ENCODE results near the gene PARVA. TPM values are rescaled to one million over a fixed set of nuclear protein-coding genes. Genes with fewer than 3 reads are reported as not detected.

PARVA gene
- total and polyA plus RNA-seq, 3 experiments from 2014 or later = 0.07 to 0.59 (median 0.18) TPM

DNA sequence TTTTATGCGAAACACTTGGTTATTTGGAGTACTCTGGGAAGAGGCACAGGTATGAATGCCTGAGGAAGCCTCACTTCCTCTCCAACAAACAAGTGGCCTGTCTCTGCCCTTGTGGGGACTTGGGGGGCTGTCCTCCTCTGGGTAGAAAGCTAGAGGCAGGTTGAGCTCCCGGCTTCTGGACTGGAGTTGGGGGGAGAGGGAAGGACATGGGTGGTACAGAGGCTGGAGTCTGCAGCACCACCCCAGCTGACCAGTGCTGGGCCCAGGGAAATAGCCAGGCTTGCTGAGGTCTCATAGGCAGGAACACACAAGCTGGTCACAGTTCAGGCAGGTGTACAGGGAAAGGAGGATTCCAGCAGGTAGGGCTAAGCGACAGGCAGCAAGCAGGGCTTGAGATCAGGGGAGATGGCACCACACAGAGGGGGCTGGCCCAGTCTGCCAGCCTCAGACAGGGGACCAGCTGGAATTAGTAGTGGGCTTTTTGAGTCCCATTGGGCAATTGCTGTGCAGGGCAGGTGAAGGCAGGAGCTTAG is 161.6 kb downstream of the PARVA start:
- Histone ChIP-seq H3K36me3 (ENCODE audit: insufficient read depth, low read length) (no peaks in the 10 kb centered on the region), H3K4me3 (ENCODE audit: low read length) (no peak overlapping the region), H3K4me1 (ENCODE audit: insufficient read depth, low read length) (no peaks in the 10 kb centered on the region), H3K27me3 (ENCODE audit: insufficient read depth, low read length, poor library complexity, severe bottlenecking) (no peaks in the 10 kb centered on the region), H3K9me3 (ENCODE audit: low read length) (no peaks in the 10 kb centered on the region), H3K27ac (ENCODE audit: low read depth, low read length) (no peak overlapping the region)
- no peak for DNase-seq
- Mint-ChIP-seq H3K4me1 (no peaks in the 10 kb centered on the region), H3K27me3 (peaks cover 2 to 34% of the 10 kb centered on the region in 2 donors), H3K27ac (peak overlapping the region in 1 of 8 donors; percentile 64), H3K9me3 (no peaks in the 10 kb centered on the region), H3K36me3 (no peaks in the 10 kb centered on the region), H3K4me3 (no peak overlapping the region)
- ChIA-PET CTCF (no interaction called here), POLR2A (no interaction called here)

DNA sequence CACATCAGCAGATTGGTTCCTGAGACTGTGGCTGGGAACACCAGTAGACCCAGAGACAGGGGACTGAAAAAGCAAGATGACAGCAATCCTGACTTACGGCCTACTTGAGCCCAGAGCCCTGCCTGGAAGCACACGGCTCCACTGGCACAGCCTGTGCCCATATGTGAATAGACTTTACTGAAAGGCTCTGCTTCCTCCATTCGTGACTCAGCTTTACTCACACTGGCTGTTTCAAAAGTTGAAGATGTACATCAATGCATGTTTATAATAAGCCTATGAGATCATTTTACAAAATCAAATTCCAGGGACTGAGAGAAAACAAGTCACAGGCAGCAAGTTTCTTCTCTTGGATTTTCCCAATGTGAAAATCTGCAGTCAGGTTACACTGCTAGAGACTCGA is 162.2 kb downstream of the PARVA start:
- Mint-ChIP-seq H3K4me3 (no peak overlapping the region), H3K27ac (no peak overlapping the region), H3K4me1 (no peaks in the 10 kb centered on the region), H3K36me3 (no peaks in the 10 kb centered on the region), H3K27me3 (peaks cover 2 to 34% of the 10 kb centered on the region in 2 donors), H3K9me3 (no peaks in the 10 kb centered on the region)
- ChIA-PET POLR2A (no interaction called here), CTCF (no interaction called here)
- H3K27me3 ChIP-seq (ENCODE audit: insufficient read depth, low read length, poor library complexity, severe bottlenecking) = no peaks in the 10 kb centered on the region
- H3K9me3 ChIP-seq (ENCODE audit: low read length) = no peaks in the 10 kb centered on the region
- no peaks in the 10 kb centered on the region for H3K36me3 ChIP-seq (ENCODE audit: insufficient read depth, low read length)
- no peak overlapping the region for H3K4me3 ChIP-seq (ENCODE audit: low read length)
- no peaks in the 10 kb centered on the region for H3K4me1 ChIP-seq (ENCODE audit: insufficient read depth, low read length)
- no peak for DNase-seq
- H3K27ac ChIP-seq (ENCODE audit: low read depth, low read length) = no peak overlapping the region

- peaks cover 2 to 34% of the 10 kb centered on the region in 2 donors for H3K27me3 Mint-ChIP-seq
- POLR2A ChIA-PET = no interaction called here
- no peaks in the 10 kb centered on the region for H3K4me1 ChIP-seq (ENCODE audit: insufficient read depth, low read length)
- DNase-seq = no peak
- no peaks in the 10 kb centered on the region for H3K27me3 ChIP-seq (ENCODE audit: insufficient read depth, low read length, poor library complexity, severe bottlenecking)
- H3K9me3 ChIP-seq (ENCODE audit: low read length) = no peaks in the 10 kb centered on the region
- no peak overlapping the region for H3K4me3 ChIP-seq (ENCODE audit: low read length)
- H3K27ac ChIP-seq (ENCODE audit: low read depth, low read length) = no peak overlapping the region
- H3K36me3 ChIP-seq (ENCODE audit: insufficient read depth, low read length) = no peaks in the 10 kb centered on the region
- H3K4me1 Mint-ChIP-seq = no peaks in the 10 kb centered on the region
- H3K27ac Mint-ChIP-seq = no peak overlapping the region
- H3K4me3 Mint-ChIP-seq = no peak overlapping the region
- CTCF ChIA-PET = no interaction called here
- H3K9me3 Mint-ChIP-seq = no peaks in the 10 kb centered on the region
- no peaks in the 10 kb centered on the region for H3K36me3 Mint-ChIP-seq
Observed at GRCh38 chr11:12540075-12540680, 162.8 kb downstream of the PARVA start.

- CTCF ChIA-PET = no interaction called here
- DNase-seq = no peak
- H3K4me1 ChIP-seq (ENCODE audit: insufficient read depth, low read length) = no peaks in the 10 kb centered on the region
- Mint-ChIP-seq H3K4me3 (no peak overlapping the region), H3K4me1 (no peaks in the 10 kb centered on the region), H3K27ac (no peak overlapping the region), H3K36me3 (no peaks in the 10 kb centered on the region), H3K9me3 (no peaks in the 10 kb centered on the region), H3K27me3 (peaks cover 2 to 30% of the 10 kb centered on the region in 2 donors)
- H3K36me3 ChIP-seq (ENCODE audit: insufficient read depth, low read length) = no peaks in the 10 kb centered on the region
- no peak overlapping the region for H3K4me3 ChIP-seq (ENCODE audit: low read length)
- H3K9me3 ChIP-seq (ENCODE audit: low read length) = no peaks in the 10 kb centered on the region
- no peaks in the 10 kb centered on the region for H3K27me3 ChIP-seq (ENCODE audit: insufficient read depth, low read length, poor library complexity, severe bottlenecking)
- POLR2A ChIA-PET = no interaction called here
- no peak overlapping the region for H3K27ac ChIP-seq (ENCODE audit: low read depth, low read length)
Observed at GRCh38 chr11:12540913-12541582, 163.7 kb downstream of the PARVA start.

DNA sequence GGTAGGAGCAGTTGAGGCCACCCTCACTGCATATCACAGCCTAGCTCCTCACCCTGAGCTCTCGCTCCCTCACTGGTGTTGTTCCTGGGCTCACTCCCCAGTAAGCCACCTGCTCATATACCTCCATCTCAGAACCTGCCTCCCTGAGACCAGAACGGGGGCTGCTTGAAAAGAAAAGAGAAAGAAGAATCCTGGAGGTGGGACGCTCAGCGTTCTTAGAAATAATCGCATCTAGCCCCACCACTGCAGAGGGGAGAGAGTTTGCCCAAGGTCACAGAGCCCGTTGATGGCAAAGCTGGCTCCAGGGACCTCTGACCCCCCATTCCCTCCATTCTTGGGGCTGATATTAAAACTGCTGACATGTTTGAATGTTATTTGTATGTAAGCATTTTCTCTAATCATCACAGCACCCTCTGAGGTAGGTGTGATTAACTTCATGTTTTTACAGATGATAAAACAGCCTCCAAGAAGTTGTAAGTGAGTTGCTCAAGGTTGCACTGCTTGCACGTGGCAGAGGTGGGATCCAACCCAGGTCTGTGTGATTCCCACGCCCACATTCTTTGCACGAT is 164.3 kb downstream of the PARVA start:
- H3K4me1 Mint-ChIP-seq = no peaks in the 10 kb centered on the region
- no peak overlapping the region for H3K4me3 Mint-ChIP-seq
- no peaks in the 10 kb centered on the region for H3K36me3 Mint-ChIP-seq
- H3K27me3 Mint-ChIP-seq = peaks cover 2 to 25% of the 10 kb centered on the region in 2 donors
- POLR2A ChIA-PET = no interaction called here
- H3K27ac Mint-ChIP-seq = no peak overlapping the region
- DNase-seq = no peak
- no peaks in the 10 kb centered on the region for H3K27me3 ChIP-seq (ENCODE audit: insufficient read depth, low read length, poor library complexity, severe bottlenecking)
- no peaks in the 10 kb centered on the region for H3K9me3 Mint-ChIP-seq
- CTCF ChIA-PET = no interaction called here
- no peak overlapping the region for H3K27ac ChIP-seq (ENCODE audit: low read depth, low read length)
- no peaks in the 10 kb centered on the region for H3K36me3 ChIP-seq (ENCODE audit: insufficient read depth, low read length)
- H3K4me1 ChIP-seq (ENCODE audit: insufficient read depth, low read length) = no peaks in the 10 kb centered on the region
- no peak overlapping the region for H3K4me3 ChIP-seq (ENCODE audit: low read length)
- H3K9me3 ChIP-seq (ENCODE audit: low read length) = no peaks in the 10 kb centered on the region

DNA sequence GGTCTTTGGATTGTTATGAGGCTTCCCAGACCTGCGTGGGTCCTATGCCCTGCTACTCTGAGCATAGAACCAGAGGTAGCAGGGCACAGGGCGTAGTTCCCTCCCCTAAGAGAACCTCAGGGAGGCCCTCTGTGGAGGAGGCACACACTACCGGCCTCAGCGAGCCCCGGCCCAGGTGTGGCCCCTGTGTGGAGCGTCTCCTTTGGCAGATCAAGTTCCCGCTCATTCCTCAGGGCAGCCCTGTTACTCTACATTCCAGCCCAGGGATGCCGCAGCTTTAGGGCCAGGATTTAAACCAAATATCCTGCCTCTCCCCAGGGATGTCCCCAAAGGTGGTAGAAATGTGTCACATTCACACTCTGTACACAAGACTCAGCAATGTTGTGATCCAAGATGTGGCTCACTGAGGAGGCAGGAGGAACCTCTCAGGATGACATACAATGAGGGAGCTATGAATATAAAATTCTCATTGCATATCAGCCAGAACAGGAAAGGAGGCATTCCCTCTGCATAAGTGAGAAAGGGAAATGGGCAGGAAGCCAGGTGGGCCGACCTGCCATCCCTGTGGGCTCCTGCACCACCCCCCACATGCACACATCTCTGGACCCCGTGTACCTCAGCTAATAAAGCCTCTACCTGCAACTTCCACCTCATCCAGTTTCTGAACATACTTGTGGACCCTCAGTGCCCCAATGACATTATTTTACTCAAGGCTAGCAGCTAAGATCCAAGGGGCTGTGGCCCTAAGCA is 165.0 kb downstream of the PARVA start:
- Mint-ChIP-seq H3K27ac (no peak overlapping the region), H3K27me3 (peaks cover 2 to 19% of the 10 kb centered on the region in 2 donors), H3K4me3 (no peak overlapping the region), H3K36me3 (no peaks in the 10 kb centered on the region), H3K4me1 (no peaks in the 10 kb centered on the region), H3K9me3 (no peaks in the 10 kb centered on the region)
- ChIA-PET POLR2A (no interaction called here), CTCF (no interaction called here)
- no peaks in the 10 kb centered on the region for H3K4me1 ChIP-seq (ENCODE audit: insufficient read depth, low read length)
- no peaks in the 10 kb centered on the region for H3K27me3 ChIP-seq (ENCODE audit: insufficient read depth, low read length, poor library complexity, severe bottlenecking)
- no peak overlapping the region for H3K27ac ChIP-seq (ENCODE audit: low read depth, low read length)
- H3K9me3 ChIP-seq (ENCODE audit: low read length) = no peaks in the 10 kb centered on the region
- H3K4me3 ChIP-seq (ENCODE audit: low read length) = no peak overlapping the region
- no peak for DNase-seq
- no peaks in the 10 kb centered on the region for H3K36me3 ChIP-seq (ENCODE audit: insufficient read depth, low read length)

- no peak for DNase-seq
- Histone ChIP-seq H3K9me3 (ENCODE audit: low read length) (no peaks in the 10 kb centered on the region), H3K27me3 (ENCODE audit: insufficient read depth, low read length, poor library complexity, severe bottlenecking) (no peaks in the 10 kb centered on the region), H3K27ac (ENCODE audit: low read depth, low read length) (no peak overlapping the region), H3K4me1 (ENCODE audit: insufficient read depth, low read length) (no peaks in the 10 kb centered on the region), H3K4me3 (ENCODE audit: low read length) (no peak overlapping the region), H3K36me3 (ENCODE audit: insufficient read depth, low read length) (no peaks in the 10 kb centered on the region)
- Mint-ChIP-seq H3K9me3 (no peaks in the 10 kb centered on the region), H3K27me3 (peaks cover 2 to 19% of the 10 kb centered on the region in 2 donors), H3K4me3 (no peak overlapping the region), H3K4me1 (no peaks in the 10 kb centered on the region), H3K27ac (no peak overlapping the region), H3K36me3 (no peaks in the 10 kb centered on the region)
- ChIA-PET CTCF (no interaction called here), POLR2A (no interaction called here)
Observed at GRCh38 chr11:12543596-12544415, 166.4 kb downstream of the PARVA start.
